K562 (cell line): Measurements from ENCODE around the gene TMCO2. TPM values are rescaled to one million over a fixed set of nuclear protein-coding genes. Genes with fewer than 3 reads are reported as not detected.

ENCODE experiments used
- EHMT2 ChIP-seq: fragments of 450-650 bp; IDR thresholded peaks from 2 replicates; pipeline ENCODE4 v1.6.1; 2018; ENCODE audit warnings: antibody characterized with exemption
- ETV6 ChIP-seq, 3 experiments: fragments of 150-350 bp in 1 of 3; sonication (generic) in 1 of 3; formaldehyde crosslinking in 1 of 3; IDR thresholded peaks; 2 replicates each; pipeline versions ENCODE4 v1.6.1 to v1.8.0; 2014 to 2022; ENCODE audit warnings: borderline replicate concordance in 2 of 3, low read depth in 2 of 3, antibody characterized with exemption in 1 of 3, low read length in 1 of 3, mild to moderate bottlenecking in 1 of 3, missing genetic modification reagents in 1 of 3
- FOXK1 ChIP-seq: sonication (generic); formaldehyde crosslinking; IDR thresholded peaks from 2 replicates; pipeline ENCODE4 v1.8.0; 2022; ENCODE audit warnings: missing genetic modification reagents, mild to moderate bottlenecking, borderline replicate concordance
- HIVEP1 ChIP-seq: fragments of 250-450 bp; sonication (Bioruptor Pico); IDR thresholded peaks from 2 replicates; pipeline ENCODE4 v1.4.0; 2020; ENCODE audit warnings: mild to moderate bottlenecking
- MTA1 ChIP-seq: fragments of 450-650 bp; IDR thresholded peaks from 2 replicates; pipeline ENCODE4 v1.6.1; 2017; ENCODE audit warnings: borderline replicate concordance
- NR2C1 ChIP-seq, 2 experiments: fragments of 450-650 bp; IDR thresholded peaks; 2 replicates each; pipeline ENCODE4 v1.6.1; 2017; ENCODE audit warnings: mild to moderate bottlenecking in 2 of 2, antibody characterized with exemption in 1 of 2, inconsistent platforms in 1 of 2, missing compliant biosample characterization in 1 of 2, missing genetic modification characterization in 1 of 2
- RBM22 ChIP-seq: fragments of 200-400 bp; formaldehyde crosslinking; IDR thresholded peaks from 2 replicates; pipeline ENCODE4 v1.6.1; 2018; ENCODE audit warnings: low read length, low read depth; ENCODE audit not compliant: poor library complexity, severe bottlenecking
- RCOR1 ChIP-seq, 2 experiments: IDR thresholded peaks; 2 replicates each; pipeline ENCODE4 v1.6.1; 2012; ENCODE audit warnings: low read depth in 2 of 2, low read length in 2 of 2, borderline replicate concordance in 1 of 2, improper control_type of control experiment in 1 of 2
- TAF1 ChIP-seq: IDR thresholded peaks from 2 replicates; pipeline ENCODE4 v1.6.1; 2011; ENCODE audit warnings: mild to moderate bottlenecking, low read length, moderate library complexity; ENCODE audit not compliant: insufficient read depth, control insufficient read depth, severe bottlenecking; ENCODE audit errors: extremely low read depth
- TAL1 ChIP-seq: fragments of 450-650 bp; IDR thresholded peaks from 2 replicates; pipeline ENCODE4 v1.6.1; 2016; ENCODE audit warnings: mild to moderate bottlenecking
- TCF3 ChIP-seq: sonication (generic); formaldehyde crosslinking; IDR thresholded peaks from 2 replicates; pipeline ENCODE4 v1.4.0; 2020; ENCODE audit warnings: mild to moderate bottlenecking, missing genetic modification reagents
- ZBTB7A ChIP-seq: IDR thresholded peaks from 2 replicates; pipeline ENCODE4 v1.6.1; 2011; ENCODE audit warnings: low read depth, mild to moderate bottlenecking, low read length, moderate library complexity, borderline replicate concordance; ENCODE audit not compliant: control insufficient read depth
- ZNF444 ChIP-seq: fragments of 250-450 bp; sonication (Bioruptor Pico); IDR thresholded peaks from 2 replicates; pipeline ENCODE4 v1.4.0; 2020; ENCODE audit warnings: mild to moderate bottlenecking, moderate library complexity
- ZNF830 ChIP-seq: fragments of 250-450 bp; sonication (Bioruptor Pico); IDR thresholded peaks from 2 replicates; pipeline ENCODE4 v1.5.0; 2021; ENCODE audit warnings: mild to moderate bottlenecking
- polyA plus RNA-seq, 8 experiments: library from polyadenylated mRNA; depleted of rRNA in 4 of 8; stranded (reverse) in 5 of 8; unstranded in 3 of 8; fragments of >200 nt; fragmentation: Nextera tagmentation in 2 of 8; fragmentation: Illumina TruSeq in 1 of 8; extraction: Ambion mirVana in 2 of 8; extraction: Trizol in 1 of 8; gene quantifications; 2 replicates each; pipeline versions ENCODE4 v1.2.1 to v1.2.3, GENCODE V29; 2011 to 2014; ENCODE audit warnings: inconsistent platforms in 1 of 8, missing spikeins in 1 of 8
- total RNA-seq, 7 experiments: library from RNA; depleted of rRNA in 6 of 7; stranded (reverse); fragments of >200 nt in 6 of 7; fragmentation: Illumina TruSeq in 2 of 7; extraction: Trizol in 2 of 7; gene quantifications; 2 replicates each; pipeline versions ENCODE4 v1.2.1 to v1.2.3, GENCODE V29; 2011 to 2021; ENCODE audit warnings: low replicate concordance in 1 of 7
- TF ChIP-seq, protein P1 (sequence below): sonication (generic); formaldehyde crosslinking; IDR thresholded peaks from 2 replicates; pipeline ENCODE4 v1.8.1; 2022; ENCODE audit warnings: missing genetic modification reagents
- TF ChIP-seq, protein P2 (sequence below): fragments of 450-650 bp; IDR thresholded peaks from 2 replicates; pipeline ENCODE4 v1.6.1; 2016; ENCODE audit warnings: borderline replicate concordance
- TF ChIP-seq, protein P3 (sequence below): sonication (generic); formaldehyde crosslinking; IDR thresholded peaks from 2 replicates; pipeline ENCODE4 v1.8.0; 2022; ENCODE audit warnings: mild to moderate bottlenecking, low read depth, missing genetic modification reagents
- TF ChIP-seq, protein P4 (sequence below), 2 experiments: IDR thresholded peaks in 1 of 2; conservative IDR thresholded peaks in 1 of 2; 2 replicates each; pipeline ENCODE4 v1.6.1; 2016; ENCODE audit warnings: low read depth in 2 of 2, mild to moderate bottlenecking in 1 of 2, missing compliant biosample characterization in 1 of 2, missing genetic modification characterization in 1 of 2, moderate library complexity in 1 of 2

The TMCO2 gene
- total and polyA plus RNA-seq, 9 of the 15 experiments (the other 6 are each of a cell fraction or from before 2014, with no cell fraction given) = not detected

DNA sequence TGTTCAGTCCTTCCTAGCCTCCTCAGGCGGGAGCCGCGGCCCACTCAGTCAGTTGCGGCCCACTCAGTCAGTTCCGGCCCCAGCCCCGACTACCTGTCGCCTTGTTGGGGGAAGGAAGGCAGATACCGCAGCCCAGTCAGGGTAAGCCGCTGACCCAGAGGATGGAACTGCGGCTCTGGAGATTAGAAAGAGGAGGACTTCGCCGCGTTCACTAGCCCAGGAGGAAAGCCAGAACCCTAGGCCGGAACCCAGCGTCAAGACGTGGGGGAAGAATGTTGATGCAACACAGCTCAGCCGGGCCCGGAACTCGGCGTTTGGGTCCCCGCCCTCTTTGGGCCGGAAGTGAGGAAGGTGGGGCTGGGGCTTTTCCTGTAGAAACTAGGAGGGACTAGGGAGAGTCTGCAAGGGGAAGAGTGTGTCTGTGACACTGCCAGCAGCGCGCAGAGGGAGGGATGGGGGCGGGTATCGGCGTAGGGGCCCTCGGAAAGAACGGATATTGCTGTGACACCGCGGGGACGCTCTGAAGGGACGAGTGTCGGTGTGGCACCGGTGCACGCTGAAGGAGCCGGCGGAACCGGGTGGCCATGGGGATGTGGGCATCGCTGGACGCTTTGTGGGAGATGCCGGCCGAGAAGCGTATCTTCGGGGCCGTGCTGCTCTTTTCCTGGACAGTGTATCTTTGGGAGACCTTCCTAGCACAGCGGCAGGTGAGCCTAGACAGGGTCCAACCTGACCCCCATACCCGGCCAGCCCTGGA is 10.1 kb downstream of the TMCO2 start, which contains the start of gene ZMPSTE24 (continued):
- TF ChIP-seq ETV6 (IDR thresholded peaks at IDR 0.05; ENCODE audit: borderline replicate concordance in 1 of 2, low read depth in 2 of 2, low read length in 1 of 2) (0 out of 4 replicates have a peak, but pooled peaks of 1 of the 2 experiments have one; percentile 8), ETV6 (CRISPR knock-in tag; IDR thresholded peaks at IDR 0.05; ENCODE audit: borderline replicate concordance) (no peak; the same call in 1 of the 2 replicates), EHMT2 (peak; percentile 82), ZBTB7A (peak; percentile 93), NR2C1 (IDR thresholded peaks at IDR 0.05) (peak; percentile 80), NR2C1 (tag; IDR thresholded peaks at IDR 0.05) (peak; percentile 82), MTA1 (peak; percentile 54; the same call in 1 of the 2 replicates), RBM22 (peak; percentile 36), ZNF830 (CRISPR knock-in tag) (peak; percentile 66), HIVEP1 (CRISPR knock-in tag) (no peak), FOXK1 (CRISPR knock-in tag) (peak; percentile 89; the same call in 1 of the 2 replicates), RCOR1 (IDR thresholded peaks at IDR 0.05; ENCODE audit: borderline replicate concordance in 1 of 2, low read depth in 2 of 2, low read length in 2 of 2) (peak; percentile 10 to 80; a peak in 2 of 4 replicates), TAF1 (peak; percentile 91), ZNF444 (CRISPR knock-in tag) (peak; percentile 95), TCF3 (CRISPR knock-in tag) (peak; percentile 36), TAL1 (peak; percentile 50)
- TF ChIP-seq, protein P1, sequence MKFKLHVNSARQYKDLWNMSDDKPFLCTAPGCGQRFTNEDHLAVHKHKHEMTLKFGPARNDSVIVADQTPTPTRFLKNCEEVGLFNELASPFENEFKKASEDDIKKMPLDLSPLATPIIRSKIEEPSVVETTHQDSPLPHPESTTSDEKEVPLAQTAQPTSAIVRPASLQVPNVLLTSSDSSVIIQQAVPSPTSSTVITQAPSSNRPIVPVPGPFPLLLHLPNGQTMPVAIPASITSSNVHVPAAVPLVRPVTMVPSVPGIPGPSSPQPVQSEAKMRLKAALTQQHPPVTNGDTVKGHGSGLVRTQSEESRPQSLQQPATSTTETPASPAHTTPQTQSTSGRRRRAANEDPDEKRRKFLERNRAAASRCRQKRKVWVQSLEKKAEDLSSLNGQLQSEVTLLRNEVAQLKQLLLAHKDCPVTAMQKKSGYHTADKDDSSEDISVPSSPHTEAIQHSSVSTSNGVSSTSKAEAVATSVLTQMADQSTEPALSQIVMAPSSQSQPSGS (CRISPR knock-in tag) = no peak
- TF ChIP-seq, protein P2, sequence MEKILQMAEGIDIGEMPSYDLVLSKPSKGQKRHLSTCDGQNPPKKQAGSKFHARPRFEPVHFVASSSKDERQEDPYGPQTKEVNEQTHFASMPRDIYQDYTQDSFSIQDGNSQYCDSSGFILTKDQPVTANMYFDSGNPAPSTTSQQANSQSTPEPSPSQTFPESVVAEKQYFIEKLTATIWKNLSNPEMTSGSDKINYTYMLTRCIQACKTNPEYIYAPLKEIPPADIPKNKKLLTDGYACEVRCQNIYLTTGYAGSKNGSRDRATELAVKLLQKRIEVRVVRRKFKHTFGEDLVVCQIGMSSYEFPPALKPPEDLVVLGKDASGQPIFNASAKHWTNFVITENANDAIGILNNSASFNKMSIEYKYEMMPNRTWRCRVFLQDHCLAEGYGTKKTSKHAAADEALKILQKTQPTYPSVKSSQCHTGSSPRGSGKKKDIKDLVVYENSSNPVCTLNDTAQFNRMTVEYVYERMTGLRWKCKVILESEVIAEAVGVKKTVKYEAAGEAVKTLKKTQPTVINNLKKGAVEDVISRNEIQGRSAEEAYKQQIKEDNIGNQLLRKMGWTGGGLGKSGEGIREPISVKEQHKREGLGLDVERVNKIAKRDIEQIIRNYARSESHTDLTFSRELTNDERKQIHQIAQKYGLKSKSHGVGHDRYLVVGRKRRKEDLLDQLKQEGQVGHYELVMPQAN = peak; percentile 95
- TF ChIP-seq, protein P3, sequence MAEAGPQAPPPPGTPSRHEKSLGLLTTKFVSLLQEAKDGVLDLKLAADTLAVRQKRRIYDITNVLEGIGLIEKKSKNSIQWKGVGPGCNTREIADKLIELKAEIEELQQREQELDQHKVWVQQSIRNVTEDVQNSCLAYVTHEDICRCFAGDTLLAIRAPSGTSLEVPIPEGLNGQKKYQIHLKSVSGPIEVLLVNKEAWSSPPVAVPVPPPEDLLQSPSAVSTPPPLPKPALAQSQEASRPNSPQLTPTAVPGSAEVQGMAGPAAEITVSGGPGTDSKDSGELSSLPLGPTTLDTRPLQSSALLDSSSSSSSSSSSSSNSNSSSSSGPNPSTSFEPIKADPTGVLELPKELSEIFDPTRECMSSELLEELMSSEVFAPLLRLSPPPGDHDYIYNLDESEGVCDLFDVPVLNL (CRISPR knock-in tag) = peak; percentile 28; the same call in 1 of the 2 replicates
- TF ChIP-seq, protein P4, sequence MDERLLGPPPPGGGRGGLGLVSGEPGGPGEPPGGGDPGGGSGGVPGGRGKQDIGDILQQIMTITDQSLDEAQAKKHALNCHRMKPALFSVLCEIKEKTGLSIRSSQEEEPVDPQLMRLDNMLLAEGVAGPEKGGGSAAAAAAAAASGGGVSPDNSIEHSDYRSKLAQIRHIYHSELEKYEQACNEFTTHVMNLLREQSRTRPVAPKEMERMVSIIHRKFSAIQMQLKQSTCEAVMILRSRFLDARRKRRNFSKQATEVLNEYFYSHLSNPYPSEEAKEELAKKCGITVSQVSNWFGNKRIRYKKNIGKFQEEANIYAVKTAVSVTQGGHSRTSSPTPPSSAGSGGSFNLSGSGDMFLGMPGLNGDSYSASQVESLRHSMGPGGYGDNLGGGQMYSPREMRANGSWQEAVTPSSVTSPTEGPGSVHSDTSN (CRISPR knock-in tag; IDR thresholded peaks at IDR 0.05; ENCODE audit: low read depth) = no peak
- TF ChIP-seq, protein P4 (tag; conservative IDR thresholded peaks at IDR 0.05; ENCODE audit: low read depth) = peak; percentile 23; the same call in 1 of the 2 replicates
